NCI-H1436 treated with DMSO at 0.1 percent for 48 hours (cell line): Measurements from ENCODE around the gene TRIM31.
"Not testable (repeated sequence)": the region's sequence is repeated elsewhere in the genome, so short reads cannot be mapped to it uniquely, and the experiment has no call there.

ENCODE experiments used
- DNase-seq: peaks from one replicate; lab custom pipeline; 2025; lab: John Stamatoyannopoulos, UW

TRIM31 gene

GRCh38 chr6:30149858-30150550 is 37.1 kb upstream of the TRIM31 start:
- no peak for DNase-seq

- DNase-seq, result no peak
These were observed 36.3 kb upstream of the TRIM31 start for GRCh38 chr6:30149234-30149633.

GRCh38 chr6:30147096-30147495 is 34.2 kb upstream of the TRIM31 start:
- no peak for DNase-seq

GRCh38 chr6:30145818-30146217 is 32.9 kb upstream of the TRIM31 start:
- no peak for DNase-seq

GRCh38 chr6:30144811-30145210 is 31.9 kb upstream of the TRIM31 start:
- DNase-seq, result no peak

- no peak for DNase-seq
These were observed 30.9 kb upstream of the TRIM31 start for GRCh38 chr6:30143780-30144179.

- DNase-seq, result no peak
These were observed 29.8 kb upstream of the TRIM31 start for GRCh38 chr6:30142665-30143064.

GRCh38 chr6:30140240-30140639 is 27.4 kb upstream of the TRIM31 start:
- DNase-seq, result not testable (repeated sequence)

- DNase-seq, result no peak
These were observed 23.8 kb upstream of the TRIM31 start for GRCh38 chr6:30136570-30137286.

- DNase-seq, result no peak
These were observed 22.9 kb upstream of the TRIM31 start, which contains the start of gene TRIM40 for GRCh38 chr6:30135757-30136156. TRIM40 (plus strand) TSS chr6:30136140; CDS start chr6:30137037, 897 bp downstream.

GRCh38 chr6:30135147-30135546 is 22.3 kb upstream of the TRIM31 start:
- no peak for DNase-seq

- DNase-seq, result no peak
These were observed 19.1 kb upstream of the TRIM31 start for GRCh38 chr6:30131947-30132497.

GRCh38 chr6:30130887-30131862 is 18.3 kb upstream of the TRIM31 start:
- peak; percentile 32 for DNase-seq

GRCh38 chr6:30130179-30130679 is 17.3 kb upstream of the TRIM31 start:
- DNase-seq, result no peak

- DNase-seq, result no peak
These were observed 16.6 kb upstream of the TRIM31 start for GRCh38 chr6:30129265-30130178.

- no peak for DNase-seq
These were observed 14.6 kb upstream of the TRIM31 start for GRCh38 chr6:30127238-30128093.

- no peak for DNase-seq
These were observed 9.6 kb upstream of the TRIM31 start for GRCh38 chr6:30122515-30122914.

- DNase-seq, result no peak
These were observed 8.8 kb upstream of the TRIM31 start for GRCh38 chr6:30121446-30122366.

GRCh38 chr6:30118691-30119090 is 5.8 kb upstream of the TRIM31 start:
- not testable (repeated sequence) for DNase-seq
